Fibroblast of pulmonary artery (primary cell): Measurements from ENCODE around the gene MTHFD1L.

ENCODE experiments used
- DNase-seq: peaks from one replicate; pipeline ENCODE4 v3.0.0-alpha.2; 2010; ENCODE audit warnings: low read depth
- H3K4me3 ChIP-seq: replicated peaks from 2 replicates; pipeline ENCODE4 v1.5.1; 2011; ENCODE audit warnings: low read depth, mild to moderate bottlenecking, control low read depth, low read length, moderate library complexity
- TF ChIP-seq, protein P1 (sequence below): IDR thresholded peaks from 2 replicates; pipeline ENCODE4 v1.5.1; 2011; ENCODE audit warnings: mild to moderate bottlenecking, control low read depth, low read length, inconsistent platforms; ENCODE audit errors: missing control alignments

Gene MTHFD1L

DNA sequence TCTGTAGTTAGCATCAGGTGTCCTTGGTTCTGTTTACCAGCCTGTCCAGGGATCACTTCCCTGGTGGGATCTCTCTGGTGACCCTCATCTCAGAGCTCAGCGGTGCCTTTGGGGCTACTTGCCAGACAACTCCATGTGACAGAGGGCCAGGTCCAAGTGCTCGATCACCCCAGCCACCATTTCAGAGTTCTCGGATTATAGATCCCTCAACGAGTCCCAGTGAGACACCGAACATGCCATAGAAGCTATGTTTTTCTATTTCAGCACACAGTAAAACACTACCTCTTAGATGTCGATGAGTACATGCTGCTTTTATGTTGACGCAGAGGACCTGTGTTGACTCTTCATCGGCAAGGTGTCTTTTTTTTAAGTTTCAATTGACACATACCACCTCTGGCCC is 204.1 kb downstream of the MTHFD1L start:
- no peak overlapping the region for H3K4me3 ChIP-seq
- DNase-seq = no peak
- TF ChIP-seq, protein P1, sequence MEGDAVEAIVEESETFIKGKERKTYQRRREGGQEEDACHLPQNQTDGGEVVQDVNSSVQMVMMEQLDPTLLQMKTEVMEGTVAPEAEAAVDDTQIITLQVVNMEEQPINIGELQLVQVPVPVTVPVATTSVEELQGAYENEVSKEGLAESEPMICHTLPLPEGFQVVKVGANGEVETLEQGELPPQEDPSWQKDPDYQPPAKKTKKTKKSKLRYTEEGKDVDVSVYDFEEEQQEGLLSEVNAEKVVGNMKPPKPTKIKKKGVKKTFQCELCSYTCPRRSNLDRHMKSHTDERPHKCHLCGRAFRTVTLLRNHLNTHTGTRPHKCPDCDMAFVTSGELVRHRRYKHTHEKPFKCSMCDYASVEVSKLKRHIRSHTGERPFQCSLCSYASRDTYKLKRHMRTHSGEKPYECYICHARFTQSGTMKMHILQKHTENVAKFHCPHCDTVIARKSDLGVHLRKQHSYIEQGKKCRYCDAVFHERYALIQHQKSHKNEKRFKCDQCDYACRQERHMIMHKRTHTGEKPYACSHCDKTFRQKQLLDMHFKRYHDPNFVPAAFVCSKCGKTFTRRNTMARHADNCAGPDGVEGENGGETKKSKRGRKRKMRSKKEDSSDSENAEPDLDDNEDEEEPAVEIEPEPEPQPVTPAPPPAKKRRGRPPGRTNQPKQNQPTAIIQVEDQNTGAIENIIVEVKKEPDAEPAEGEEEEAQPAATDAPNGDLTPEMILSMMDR = no peak

GRCh38 chr6:151070631-151071051 is 205.1 kb downstream of the MTHFD1L start:
- DNase-seq = peak; percentile 72
- TF ChIP-seq, protein P1 = no peak
- H3K4me3 ChIP-seq = peak overlapping the region; percentile 36

GRCh38 chr6:151071295-151071694 is 205.8 kb downstream of the MTHFD1L start:
- TF ChIP-seq, protein P1 = no peak

DNA sequence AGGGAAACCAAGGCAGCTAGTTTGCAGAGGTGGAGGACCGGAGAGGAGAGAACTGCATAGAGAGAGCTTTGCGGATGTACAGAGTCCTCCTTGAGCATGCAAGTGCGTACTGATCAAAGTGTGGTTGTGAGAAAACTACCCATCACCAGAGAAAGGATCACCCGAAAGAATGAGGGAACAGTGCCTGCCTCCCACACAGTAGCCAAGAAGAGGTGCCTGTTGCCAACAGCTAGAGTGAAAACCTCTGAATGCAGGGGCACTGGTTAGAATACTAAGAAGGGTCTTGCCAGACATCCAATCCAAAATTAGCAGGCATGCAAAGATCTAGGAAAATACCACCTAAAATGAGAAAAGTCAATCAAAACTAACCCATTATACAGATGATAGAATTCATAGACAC is 207.6 kb downstream of the MTHFD1L start:
- DNase-seq = no peak
- no peak overlapping the region for H3K4me3 ChIP-seq
- TF ChIP-seq, protein P1 = no peak

More at GRCh38 chr6:151071295-151071694, 205.8 kb downstream of the MTHFD1L start:
- peak; percentile 88 for DNase-seq
- H3K4me3 ChIP-seq = peak overlapping the region; percentile 36

DNA sequence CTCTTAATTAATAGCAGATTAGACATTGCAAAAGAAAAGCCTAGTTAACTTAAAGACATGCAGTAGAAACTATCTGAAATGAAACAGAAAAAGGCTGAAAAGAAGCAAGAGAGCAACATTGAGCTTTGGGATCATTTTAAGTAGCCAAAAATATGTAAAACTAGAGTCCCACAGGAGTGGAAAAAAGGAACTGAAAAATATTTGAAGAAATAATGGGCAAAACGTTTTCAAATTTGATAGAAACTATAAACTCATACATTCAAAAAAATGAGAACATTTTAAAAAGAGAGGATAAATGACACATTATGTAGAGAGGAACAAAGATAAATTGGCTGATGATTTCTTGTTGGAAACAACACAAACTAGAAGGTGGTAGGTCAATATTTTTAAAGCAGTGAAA is 208.2 kb downstream of the MTHFD1L start:
- H3K4me3 ChIP-seq = no peak overlapping the region
- TF ChIP-seq, protein P1 = no peak
- no peak for DNase-seq

- TF ChIP-seq, protein P1 = no peak
- H3K4me3 ChIP-seq = no peak overlapping the region
- DNase-seq = no peak
Observed at GRCh38 chr6:151075005-151075404, 209.5 kb downstream of the MTHFD1L start.

DNA sequence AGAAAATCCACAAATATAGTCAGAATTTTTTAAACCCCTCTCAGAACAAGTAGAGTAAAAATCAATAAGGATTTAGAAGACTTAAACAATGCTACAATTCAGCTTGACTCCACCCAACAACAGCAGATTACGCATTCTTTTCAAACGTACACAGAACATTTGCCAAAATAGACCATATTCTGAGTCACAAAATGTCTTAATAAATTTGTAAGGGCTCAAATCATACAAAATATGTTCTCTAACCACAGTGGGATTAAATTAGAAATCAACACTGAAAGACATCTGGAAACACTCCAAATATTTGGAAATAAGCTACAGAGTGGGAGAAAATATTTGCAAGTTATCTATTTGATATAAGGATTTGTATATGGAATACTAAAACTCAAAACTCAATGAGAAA is 210.0 kb downstream of the MTHFD1L start:
- DNase-seq = peak; percentile 84
- H3K4me3 ChIP-seq = no peak overlapping the region
- TF ChIP-seq, protein P1 = no peak
